ENCODE data around the gene GALNT11.

DNA sequence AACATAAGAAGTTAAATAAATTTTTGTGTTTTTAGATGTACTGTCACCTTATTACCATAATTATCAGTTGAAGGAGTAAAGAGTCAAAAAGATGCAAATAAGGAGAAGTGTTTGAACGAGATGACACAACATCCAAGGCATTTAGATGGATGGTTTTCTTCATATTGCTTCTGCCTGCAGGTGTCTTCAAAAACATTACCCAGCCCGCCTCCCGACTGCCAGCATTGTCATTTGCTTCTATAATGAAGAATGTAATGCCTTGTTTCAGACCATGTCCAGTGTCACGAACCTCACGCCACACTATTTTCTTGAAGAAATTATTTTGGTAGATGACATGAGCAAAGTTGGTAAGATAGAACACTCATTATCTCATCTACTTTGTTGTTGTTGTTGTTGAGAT is 42.7 kb upstream of the GALNT11 start:
- TF ChIP-seq, protein P1, sequence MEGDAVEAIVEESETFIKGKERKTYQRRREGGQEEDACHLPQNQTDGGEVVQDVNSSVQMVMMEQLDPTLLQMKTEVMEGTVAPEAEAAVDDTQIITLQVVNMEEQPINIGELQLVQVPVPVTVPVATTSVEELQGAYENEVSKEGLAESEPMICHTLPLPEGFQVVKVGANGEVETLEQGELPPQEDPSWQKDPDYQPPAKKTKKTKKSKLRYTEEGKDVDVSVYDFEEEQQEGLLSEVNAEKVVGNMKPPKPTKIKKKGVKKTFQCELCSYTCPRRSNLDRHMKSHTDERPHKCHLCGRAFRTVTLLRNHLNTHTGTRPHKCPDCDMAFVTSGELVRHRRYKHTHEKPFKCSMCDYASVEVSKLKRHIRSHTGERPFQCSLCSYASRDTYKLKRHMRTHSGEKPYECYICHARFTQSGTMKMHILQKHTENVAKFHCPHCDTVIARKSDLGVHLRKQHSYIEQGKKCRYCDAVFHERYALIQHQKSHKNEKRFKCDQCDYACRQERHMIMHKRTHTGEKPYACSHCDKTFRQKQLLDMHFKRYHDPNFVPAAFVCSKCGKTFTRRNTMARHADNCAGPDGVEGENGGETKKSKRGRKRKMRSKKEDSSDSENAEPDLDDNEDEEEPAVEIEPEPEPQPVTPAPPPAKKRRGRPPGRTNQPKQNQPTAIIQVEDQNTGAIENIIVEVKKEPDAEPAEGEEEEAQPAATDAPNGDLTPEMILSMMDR (IDR thresholded peaks at IDR 0.05; ENCODE audit: borderline replicate concordance, extremely low read depth, low read length, poor library complexity, severe bottlenecking), result no peak
- TF ChIP-seq EZH2 (IDR thresholded peaks at IDR 0.05; ENCODE audit: borderline replicate concordance, low read depth, low read length, severe bottlenecking), result no peak

All from DND-41 (cell line).